IPS-11a (cell line): ENCODE measurements around the gene TRMT11.
A peak's percentile ranks its signal among the peaks of the same experiment; 100 is the strongest.
"Not testable (repeated sequence)": the region's sequence is repeated elsewhere in the genome, so short reads cannot be mapped to it uniquely, and the experiment has no call there.

ENCODE experiments used
- H3K4me3 ChIP-seq: one replicate; pipeline ENCODE4 v1.5.1; 2013; ENCODE audit warnings: low read depth, low read length, control low read depth

TRMT11 gene

DNA sequence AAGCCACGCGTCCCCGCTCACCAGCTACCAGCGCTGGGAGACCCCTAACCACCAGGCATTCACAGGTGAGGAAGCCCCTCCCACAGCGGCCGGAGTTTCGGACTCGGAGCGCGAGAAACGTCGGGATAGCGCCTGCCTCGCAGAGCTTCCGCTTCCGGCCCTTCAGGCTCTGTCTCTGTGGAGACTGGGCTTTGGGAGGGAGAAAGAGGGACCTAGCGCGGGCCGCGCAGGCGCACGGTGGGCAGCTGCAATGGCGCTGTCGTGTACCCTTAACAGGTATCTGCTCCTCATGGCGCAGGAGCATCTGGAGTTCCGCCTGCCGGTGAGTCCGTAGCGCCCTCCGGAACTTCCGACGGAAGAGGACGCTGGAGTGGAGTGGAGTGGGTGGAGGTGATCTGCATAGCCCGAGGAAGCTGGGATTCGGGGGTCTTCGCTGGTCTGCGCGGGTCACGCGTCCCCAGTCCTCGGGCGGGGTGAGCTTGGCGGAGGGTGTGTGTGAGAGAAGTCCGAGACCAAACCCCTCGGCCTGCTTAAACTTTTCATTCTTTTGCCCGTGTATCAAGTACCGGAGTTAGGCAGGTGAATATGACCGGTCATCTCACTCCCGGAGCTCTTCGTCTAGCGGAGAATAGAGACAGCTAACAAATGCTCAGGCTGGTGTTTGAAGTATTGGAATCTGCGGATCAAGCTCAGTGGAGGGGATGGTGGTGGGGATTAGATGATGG, at the start of gene TRMT11:
TSS of gene TRMT11 (plus strand) at position 240 of the 725 bp plus-strand sequence. CDS start at position 251, 11 bp downstream.
- H3K4me3 ChIP-seq = peak within 1 kb of the TSS; percentile 91

DNA sequence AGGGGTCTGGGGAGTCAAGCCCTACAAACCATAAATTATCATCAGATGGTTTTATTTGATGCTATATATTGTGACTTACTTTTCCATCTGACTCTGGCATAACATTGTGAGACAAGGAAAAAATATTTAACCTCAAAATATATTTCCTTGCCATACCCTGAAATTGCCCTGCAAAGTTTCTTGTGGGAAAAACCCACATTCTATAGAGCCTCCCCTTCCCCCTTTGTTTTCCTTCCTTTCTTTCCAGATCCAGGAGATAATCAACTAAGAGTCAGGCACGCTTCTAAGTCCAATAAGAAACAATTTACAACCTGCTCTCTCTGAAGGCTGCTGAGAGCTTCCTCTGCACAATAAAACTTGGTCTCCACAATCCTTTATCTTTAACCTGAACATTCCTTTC, 47.3 kb upstream of the TRMT11 start:
- no peak overlapping the region for H3K4me3 ChIP-seq

DNA sequence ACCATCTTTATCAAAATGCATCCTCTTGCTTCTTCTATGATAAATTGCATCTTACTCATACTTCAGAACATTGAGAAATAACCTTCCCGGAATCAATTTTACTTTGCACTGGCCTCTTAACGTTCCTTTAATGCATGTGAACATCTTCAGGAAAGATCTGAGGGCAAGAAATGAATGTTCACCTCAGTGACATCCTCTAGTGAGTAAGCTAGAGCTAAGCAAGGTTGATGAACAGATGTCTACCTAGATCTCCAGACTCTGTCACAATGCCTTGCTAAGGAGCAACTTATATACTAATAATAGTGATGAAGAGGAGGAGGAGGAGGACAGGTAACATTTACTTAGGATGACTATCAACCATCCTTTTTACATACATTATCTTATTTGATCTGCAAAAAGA, 46.5 kb upstream of the TRMT11 start:
- no peak overlapping the region for H3K4me3 ChIP-seq

DNA sequence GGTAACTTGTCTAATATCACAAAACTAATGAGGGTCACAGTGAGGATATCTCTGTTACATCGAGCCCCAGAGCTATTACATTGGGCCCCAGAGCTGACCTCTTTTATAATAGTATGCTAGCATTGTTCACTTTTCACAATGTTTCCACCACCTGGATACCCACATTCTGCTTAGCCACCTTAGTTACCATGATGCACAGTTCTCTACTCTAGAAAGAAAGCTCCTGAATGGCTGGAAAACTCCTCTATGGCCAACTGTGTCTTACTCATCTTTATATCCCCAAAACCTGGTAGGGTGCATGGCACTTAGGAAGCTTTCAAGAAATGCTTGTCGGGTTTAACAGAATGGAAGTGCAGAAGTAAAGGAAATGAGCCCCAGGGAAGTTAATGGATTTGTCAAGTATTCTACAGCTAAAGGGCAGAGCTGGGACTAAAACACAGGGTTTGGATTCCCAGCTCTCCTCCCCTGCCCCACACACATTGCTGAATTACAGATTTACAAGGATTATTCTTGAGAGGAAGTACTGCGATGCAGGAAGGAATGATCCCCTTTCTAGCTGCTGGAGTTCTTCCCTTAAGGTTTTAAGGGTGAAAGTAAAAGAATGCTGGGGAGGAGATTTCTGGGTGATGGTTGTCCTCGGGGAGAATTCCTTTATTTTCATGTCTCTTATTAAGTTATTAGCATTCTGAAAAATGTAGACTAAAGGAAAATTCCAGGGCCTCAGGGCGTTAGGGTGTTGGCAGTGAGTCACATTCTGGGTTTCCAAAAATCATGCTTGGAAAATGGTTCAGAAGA, 45.9 kb upstream of the TRMT11 start:
- H3K4me3 ChIP-seq = no peak overlapping the region

DNA sequence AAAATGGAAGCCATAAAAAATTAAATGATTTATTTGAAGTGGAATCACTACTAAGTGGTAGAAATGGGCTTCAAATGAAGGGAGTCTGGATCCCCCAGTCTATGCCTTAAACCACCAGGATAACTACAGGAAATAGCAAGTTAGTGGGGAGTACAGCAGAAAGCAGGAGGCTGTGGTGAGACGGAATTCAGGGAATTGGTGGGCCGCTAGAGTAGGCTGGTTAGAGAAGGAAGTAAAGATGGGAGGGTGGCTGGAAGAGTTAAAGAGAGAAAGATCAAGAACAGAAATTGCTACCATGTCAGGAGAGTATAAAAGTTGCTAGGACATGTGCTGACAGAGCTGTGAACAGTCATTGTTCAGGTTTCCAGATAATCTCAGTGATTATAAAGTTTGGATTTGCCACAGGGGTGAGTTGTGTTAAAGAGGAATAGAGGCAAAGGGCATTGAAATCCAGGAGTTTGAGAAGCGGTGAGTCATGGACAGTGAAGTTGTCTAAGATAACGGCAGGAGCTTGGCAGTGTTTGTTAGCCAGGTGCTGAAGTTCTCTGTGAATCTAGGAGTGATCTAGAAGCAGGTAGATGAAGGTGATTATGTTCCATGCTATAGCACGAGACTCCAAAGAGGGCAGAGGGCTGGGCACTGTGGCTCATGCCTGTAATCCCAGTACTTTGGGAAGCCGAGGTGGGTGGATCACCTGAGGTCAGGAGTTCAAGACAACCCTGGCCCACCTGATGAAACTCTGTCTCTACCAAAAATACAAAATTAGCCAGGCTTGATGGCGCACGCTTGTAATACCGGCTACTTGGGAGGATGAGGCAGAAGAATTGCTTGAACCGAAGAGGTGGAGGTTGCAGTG, 43.4 kb upstream of the TRMT11 start:
- no peak overlapping the region for H3K4me3 ChIP-seq

DNA sequence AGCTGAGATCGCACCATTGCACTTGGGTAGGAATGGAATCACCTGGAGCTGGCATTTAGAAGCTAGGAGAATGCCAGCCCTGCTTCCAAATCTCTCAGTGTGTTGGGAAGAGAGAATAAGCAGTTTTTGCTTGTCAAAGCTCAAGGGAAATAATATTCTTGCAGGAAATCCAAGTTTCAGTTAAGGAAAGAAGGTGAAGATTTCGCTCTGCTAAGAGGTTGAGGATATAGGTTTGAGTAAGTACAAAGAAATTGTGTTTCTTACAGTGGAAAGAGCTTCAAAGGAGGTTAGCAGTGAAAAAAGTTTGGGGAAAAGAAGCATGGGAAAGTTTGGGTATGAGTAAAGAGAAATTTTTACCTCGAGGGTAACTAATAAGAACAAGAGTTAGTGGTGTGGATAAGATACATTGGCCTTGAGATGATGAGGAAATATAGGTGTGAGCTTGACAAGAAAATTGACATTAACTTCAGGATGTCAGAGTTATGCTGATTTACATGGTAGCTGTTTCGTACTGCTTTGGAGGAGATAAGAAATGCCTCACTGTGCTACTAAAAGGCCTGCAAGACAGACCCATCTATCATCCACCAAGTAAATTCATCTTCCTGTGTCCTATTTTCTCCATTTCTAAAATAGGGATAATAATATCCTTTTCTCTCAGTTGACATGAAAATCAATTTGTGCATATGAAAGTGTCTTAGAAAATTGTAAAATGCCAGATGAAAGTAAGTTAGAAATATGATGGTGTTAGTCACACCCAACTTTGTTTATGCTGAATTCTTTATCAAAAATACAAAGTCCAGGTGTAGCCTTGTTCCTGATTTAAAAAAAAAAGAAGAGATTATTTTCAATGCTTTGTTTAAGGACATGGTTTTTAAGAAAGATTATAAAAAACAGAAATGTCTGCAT, 42.6 kb upstream of the TRMT11 start:
- no peak overlapping the region for H3K4me3 ChIP-seq

DNA sequence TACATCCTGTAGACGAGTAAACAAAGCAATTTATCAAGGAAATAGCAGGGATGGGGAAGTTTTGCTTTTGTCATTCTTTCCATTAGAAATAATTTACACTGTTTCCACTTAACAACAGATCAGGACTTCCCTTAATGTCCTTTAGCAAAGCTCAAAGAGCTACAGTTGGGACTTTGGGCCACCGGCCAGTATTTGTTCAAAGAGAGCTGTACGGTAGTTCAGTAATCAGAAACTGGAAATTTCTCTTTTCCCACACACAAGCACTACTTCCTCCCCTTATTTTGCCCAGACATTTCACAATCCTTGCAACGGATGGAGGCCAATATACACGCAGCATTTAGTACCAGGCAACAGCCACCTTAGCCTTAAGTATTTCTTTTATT, 41.9 kb upstream of the TRMT11 start:
- no peak overlapping the region for H3K4me3 ChIP-seq

DNA sequence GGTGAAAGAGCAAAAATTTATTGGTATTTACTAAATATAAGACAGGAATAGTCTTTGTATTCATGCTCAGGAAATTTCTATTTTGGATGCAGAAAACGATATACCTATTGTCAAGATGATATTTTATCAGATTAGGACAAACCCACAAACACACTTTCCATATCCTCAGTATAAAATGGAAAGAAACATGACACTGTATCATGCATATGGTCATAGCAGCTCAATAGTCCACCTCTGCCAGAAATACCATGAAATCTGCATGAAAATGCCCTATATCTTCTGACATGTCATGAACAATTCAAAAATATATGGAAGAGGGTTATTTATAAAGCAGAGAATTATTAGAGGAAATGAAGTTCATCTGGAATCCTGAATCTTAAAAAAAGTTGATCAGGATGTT, 41.4 kb upstream of the TRMT11 start:
- no peak overlapping the region for H3K4me3 ChIP-seq

DNA sequence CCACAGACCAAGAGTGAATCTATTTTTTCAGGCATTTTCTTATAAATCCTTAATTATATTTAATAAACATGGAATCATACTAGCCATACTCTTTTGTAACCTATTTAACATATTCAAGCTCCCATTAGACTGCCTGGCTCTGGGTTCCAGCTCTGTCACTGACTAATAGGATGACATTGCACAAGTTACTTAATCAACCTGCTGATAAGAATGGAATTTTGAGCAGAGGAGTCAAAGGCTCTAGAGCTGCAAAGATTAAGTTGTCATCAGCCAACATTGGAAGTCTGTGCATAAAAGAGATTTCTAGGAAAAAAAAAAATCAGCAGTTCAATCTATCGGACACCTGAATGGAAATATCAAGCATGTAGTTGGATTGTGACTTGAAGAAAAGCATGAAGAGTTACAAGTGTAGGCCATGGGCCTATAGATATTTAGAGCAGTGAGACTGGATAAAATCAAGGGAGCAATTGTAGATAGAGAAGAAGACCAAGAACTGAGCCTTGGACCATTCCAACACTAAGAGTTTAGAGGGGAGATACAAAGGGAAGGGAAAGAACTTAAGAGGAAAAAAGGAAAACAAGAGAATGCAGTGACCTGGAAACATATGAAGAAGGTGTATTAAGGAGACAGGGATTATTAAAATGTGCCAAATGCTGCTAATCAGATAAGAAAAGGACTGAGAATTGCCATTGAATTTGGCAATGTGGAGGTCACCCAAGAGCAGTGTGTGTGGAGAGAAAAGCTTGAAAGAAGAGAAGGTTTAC, 40.8 kb upstream of the TRMT11 start:
- no peak overlapping the region for H3K4me3 ChIP-seq

DNA sequence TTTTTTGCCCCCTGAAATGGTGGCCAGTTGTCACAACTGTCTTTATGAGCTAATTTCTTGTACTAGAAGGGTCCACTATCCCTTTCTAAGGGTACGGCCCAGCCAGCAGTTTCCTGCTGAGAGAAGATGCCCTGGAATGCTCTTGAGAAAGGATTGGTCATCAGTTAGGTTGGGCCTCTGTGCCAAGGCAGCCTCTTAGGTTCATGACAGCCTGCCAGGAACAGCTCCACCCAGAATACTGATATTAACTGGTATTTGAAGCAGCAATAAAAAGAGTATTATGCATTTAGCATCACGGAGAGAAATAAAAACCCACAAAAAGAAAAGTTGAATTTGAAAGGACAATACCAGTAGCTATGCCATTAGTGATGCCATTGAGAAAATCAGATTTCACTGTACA, 38.7 kb upstream of the TRMT11 start:
- H3K4me3 ChIP-seq = no peak overlapping the region

DNA sequence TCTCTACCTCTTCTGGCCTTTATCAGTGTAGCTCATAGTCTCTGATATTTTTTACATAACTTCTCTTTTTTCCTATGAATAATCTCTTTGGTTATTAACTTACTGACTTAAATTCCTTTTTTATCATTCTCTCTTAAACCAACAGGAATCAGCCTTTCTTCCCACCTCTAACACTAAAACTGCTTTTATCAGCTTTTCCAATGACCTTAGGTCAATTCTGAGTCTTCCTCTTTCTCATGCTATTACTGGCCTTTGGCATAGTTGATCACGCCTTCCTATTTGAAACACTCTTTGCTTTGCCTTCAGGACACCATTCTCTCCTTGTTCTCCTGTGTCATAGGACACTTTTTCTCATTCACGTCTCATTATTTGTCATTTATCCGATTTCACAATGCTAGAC, 37.9 kb upstream of the TRMT11 start:
- H3K4me3 ChIP-seq = no peak overlapping the region

DNA sequence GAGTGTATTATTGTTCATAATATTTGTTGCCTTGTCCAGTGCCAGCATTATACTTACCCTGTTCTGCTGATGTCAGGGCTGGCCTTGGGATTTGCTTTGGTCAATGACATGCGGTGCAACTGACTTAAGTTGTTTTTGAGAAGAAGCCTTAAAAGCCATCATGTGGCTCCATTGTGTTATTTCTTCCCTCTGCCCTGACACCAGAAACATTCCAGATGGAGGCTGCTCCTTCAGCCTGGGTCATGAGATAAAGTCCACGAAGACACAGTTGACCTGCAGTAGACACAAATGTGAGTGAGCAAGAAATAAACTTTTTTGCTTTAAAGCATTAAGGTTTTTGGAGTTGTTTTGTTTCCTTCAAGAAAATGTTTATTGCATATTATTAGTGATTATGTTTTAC, 37.3 kb upstream of the TRMT11 start:
- H3K4me3 ChIP-seq = no peak overlapping the region

DNA sequence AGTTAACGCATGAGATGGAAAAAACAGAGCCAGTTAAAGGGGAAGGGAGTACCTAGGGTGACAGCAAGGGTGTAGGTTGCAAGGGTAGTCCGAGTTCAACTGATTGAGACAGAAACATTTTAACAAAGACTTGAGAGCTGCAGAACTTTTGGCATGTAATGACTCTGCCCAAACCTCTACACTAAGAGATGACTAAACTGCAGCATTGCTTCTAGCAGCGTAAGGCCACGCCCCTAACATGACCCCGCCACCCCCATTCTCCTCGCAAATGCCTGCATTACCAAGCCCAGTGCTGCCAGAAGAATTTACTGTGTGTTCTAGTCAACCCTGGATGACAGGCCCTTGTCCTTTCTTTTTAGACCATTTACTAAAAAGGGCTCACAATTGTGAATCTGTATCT, 36.0 kb upstream of the TRMT11 start:
- H3K4me3 ChIP-seq = no peak overlapping the region

DNA sequence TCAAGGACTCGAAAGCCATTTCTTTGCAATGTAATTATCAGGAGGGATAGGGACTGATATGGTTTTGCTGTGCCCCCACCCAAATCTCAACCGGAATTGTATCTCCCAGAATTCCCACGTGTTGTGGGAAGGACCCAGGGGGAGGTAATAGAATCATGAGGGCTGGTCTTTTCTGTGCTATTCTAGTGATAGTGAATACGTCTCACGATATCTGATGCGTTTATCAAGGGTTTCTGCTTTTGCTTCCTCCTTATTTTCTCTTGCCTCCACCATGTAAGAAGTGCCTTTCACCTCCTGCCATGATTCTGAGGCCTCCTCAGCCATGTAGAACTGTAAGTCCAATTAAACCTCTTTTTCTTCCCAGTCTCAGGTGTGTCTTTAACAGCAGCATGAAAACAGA, 35.6 kb upstream of the TRMT11 start:
- H3K4me3 ChIP-seq = not testable (repeated sequence)

DNA sequence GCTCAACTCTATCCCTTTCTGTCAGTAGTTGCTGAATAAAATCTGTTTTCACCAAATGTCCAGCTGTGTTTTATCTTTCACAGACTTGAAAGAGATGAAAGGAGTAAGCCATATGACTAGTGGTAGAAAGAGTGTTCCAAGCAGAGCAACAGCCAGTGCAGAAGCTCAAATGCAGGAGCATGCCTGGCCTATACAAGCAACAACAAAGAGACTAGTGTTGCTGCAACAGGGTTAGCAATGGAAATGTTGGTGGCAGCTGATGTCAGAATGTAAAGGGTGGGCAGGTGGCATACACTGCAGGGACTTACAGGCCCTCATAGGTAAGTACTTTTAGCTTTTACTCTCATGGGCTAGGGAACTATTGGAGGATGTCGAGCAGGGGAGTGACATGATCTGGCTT, 35.0 kb upstream of the TRMT11 start:
- no peak overlapping the region for H3K4me3 ChIP-seq

DNA sequence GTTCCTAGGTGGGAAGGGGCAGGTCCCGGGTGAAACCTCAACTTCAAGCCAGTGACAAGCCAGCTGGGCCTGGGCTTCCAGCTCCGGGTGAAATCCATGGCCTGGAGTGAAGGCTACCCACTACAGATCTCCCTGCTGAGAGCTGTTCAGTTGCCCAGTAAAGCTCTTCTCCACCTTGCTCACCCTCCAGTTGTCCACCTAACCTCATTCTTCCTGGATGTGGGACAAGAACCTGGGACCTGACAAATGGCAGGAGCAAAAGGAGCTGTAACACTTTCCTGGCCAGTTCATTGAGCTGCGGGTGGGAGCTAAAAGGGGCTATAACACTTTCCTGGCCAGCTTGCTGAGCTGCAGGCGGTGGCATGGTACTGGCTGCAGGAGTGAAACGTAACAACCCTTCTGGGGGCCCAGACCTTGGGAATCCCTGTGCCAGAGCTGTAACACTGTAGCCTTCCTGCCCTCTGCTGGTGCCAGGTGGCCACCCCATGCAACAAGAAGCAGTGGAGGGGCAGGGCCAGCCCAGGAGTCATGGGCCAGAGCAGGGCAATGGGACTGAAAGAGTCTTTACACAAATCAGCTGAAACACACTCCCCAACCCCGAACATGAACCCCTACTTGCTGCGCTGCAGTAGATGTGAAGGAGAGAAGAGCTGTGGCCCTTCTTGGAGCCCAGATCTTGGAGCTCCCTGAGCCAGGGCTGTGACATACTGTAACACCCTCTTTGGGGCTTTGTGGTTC, 33.4 kb upstream of the TRMT11 start:
- H3K4me3 ChIP-seq = no peak overlapping the region

DNA sequence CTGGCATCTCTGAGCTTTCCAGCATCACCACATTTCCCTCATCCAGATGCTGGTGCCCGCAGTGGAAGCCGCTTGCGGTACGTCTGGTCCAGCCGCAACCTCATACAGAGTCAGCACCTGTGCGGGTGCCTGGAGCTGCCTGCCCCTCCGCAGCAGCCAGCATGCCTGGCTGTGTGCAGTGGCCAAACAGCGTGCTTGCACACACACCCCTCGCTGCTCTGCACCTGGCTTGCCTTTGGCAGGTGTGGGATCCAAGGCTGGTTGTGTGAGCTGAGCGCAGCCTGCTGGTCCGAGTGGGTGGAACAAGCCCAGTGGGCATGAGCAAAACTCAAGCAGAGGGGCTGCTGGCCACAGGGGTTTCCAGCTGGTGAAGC, 32.9 kb upstream of the TRMT11 start:
- no peak overlapping the region for H3K4me3 ChIP-seq

DNA sequence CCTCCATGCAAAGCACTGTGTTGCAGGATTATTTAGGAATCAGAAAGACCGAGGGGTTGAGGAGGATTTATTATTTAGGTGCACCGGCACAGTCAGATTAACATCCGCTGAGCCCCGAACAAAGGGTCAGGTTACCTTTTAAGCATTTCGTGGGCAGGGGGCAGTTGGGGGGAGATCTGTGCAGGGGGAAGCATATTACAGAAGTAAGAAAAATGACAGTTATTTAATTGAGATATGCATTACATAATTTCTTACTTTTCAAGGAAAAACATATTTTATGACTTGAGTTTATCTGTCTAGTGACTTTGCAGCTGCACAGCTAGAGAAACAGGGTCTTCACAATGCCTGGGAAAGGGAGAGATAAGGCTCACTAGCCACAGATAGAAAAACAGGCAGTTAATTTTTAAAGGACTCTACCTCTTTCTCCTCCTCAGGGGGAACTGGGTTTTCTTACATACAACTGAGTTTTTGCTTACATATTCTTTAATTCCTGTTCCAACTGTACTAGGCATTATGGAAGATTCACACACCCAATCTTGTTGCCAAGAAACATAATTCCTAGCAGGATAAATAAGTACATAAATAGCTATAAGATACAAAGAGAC, 31.5 kb upstream of the TRMT11 start:
- no peak overlapping the region for H3K4me3 ChIP-seq

DNA sequence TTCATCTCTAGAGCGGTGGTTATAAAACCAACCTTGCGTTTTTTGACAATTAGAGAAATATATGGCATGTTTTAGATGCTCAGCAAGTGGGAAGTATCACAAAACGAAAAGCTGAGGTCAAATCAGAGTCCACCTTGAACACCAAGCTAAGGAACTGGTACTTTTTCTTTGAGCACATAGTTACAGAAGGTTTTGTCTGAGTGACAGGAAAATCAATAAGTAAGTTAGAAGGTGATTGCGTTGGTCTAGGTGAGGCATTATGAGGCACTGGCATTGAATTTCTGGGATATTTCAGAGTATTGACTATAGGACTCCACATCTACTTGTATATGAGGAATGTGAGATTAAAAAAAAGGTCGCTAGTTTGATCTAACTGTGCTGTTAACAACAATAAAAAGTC, 30.4 kb upstream of the TRMT11 start:
- no peak overlapping the region for H3K4me3 ChIP-seq
